Right cardiac atrium (tissue), 5 donors: ENCODE results near the gene SLC22A7. TPM values are rescaled to one million over a fixed set of nuclear protein-coding genes. Genes with fewer than 3 reads are reported as not detected.

Experiments used
- ATAC-seq, 2 donors: fragments of 200-7000 bp; cut with Tn5 transposase; one replicate each; pipeline versions ENCODE4 v1.8.0 to v1.9.1; 2020; ENCODE audit warnings: moderate library complexity in 2 of 2, mild to moderate bottlenecking in 1 of 2
- DNase-seq, 3 donors: peaks; one replicate each; pipeline ENCODE4 v3.0.0-alpha.2; 2020
- H3K27ac ChIP-seq: one replicate; pipeline ENCODE4 v1.5.1; 2013; ENCODE audit warnings: mild to moderate bottlenecking, low read length, control low read depth, moderate library complexity
- H3K27me3 ChIP-seq: one replicate; pipeline ENCODE4 v1.6.1; 2013; ENCODE audit not compliant: control insufficient read depth, insufficient read depth
- H3K4me1 ChIP-seq: one replicate; pipeline ENCODE4 v1.6.1; 2013; ENCODE audit warnings: low read length; ENCODE audit not compliant: control insufficient read depth, insufficient read depth
- H3K4me3 ChIP-seq: one replicate; pipeline ENCODE4 v1.5.1; 2013; ENCODE audit warnings: low read length, control low read depth
- H3K9me3 ChIP-seq: one replicate; pipeline ENCODE4 v1.6.1; 2013; ENCODE audit warnings: low read length; ENCODE audit not compliant: control insufficient read depth
- WGBS: extraction: QIAGEN DNeasy Blood & Tissue Kit; methylation state at CpG from one replicate; pipeline ENCODE4 v1.1.7; 2013; 5-methylcytosine and 5-hydroxymethylcytosine counted together
- intact Hi-C, 4 donors: fragments of 100-400 bp; cut with DNase I; formaldehyde crosslinking; loops; one replicate each; pipeline versions ENCODE4 v1.11.0 to v1.14.0; 2022 to 2023
- polyA plus RNA-seq: library from polyadenylated mRNA; stranded (reverse); fragments of 200-250 nt; gene quantifications from one replicate; pipeline ENCODE4 v1.2.3, GENCODE V29; 2013
- total RNA-seq, 4 donors: library from RNA; stranded (reverse); fragmentation: NEBNext Ultra II Directional; extraction: Animal tissue kit (Norgen Biotek cat#: 25700); gene quantifications; one replicate each; pipeline ENCODE4 v1.2.1, GENCODE V29; 2021
- donor health status: healthy with polysubstance abuse.
- donor health status: DM: no; HTN: yes; CAD: no.
- donor health status: DM: no; HTN: no; CAD: no.
- donor health status: DM: no; HTN: yes; CAD: no; lungs with severe emphysema.
- donor health status: DM: yes; HTN: yes; CAD: no.

SLC22A7 gene
- total and polyA plus RNA-seq, 5 donors: not detected

DNA sequence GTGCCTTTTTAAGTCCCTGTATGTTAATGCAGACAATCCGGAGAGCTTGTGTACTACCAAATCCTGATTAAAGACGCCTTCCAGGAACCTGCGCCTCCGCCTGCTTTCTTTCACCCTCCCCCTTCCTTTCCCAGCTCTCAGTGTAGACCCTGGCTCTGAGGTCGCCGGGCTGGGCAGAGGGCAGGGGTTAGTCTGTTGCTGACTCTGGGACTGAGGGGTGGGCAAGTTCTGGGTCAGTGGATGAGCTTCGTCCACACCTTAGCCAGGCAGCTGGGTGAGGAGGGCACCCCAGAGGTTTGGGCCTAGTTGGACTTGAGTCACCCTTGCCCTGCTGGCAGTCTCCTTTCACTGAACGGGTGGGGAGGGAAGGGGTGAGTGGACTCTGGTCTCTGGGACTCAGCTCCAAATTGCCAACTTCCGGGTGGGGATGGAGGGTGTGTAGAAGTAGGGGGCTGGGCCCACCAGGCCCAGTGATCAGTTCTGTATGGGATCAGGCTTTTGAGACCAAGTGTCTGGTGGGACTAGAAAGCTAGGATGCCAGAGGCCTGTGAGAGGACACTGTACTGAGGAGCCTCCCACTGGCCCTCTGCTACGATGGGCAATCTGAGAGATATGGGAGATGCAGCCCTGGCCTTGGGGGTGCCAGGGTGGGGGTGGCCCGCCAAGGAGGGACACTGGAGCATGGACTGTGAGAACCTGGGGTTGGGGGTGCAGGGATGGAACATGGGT is 21.3 kb upstream of the SLC22A7 start:
- 78% methylated on average over 11 of the region's 11 CpGs for WGBS
- H3K27ac ChIP-seq: no peak overlapping the region
- intact Hi-C loops: no loop called here
- no peaks in the 10 kb centered on the region for H3K27me3 ChIP-seq
- H3K4me3 ChIP-seq: no peak overlapping the region
- no peaks in the 10 kb centered on the region for H3K9me3 ChIP-seq
- no peak for ATAC-seq
- H3K4me1 ChIP-seq: no peaks in the 10 kb centered on the region
- DNase-seq: peak in 1 of 3 donors; percentile 19

DNA sequence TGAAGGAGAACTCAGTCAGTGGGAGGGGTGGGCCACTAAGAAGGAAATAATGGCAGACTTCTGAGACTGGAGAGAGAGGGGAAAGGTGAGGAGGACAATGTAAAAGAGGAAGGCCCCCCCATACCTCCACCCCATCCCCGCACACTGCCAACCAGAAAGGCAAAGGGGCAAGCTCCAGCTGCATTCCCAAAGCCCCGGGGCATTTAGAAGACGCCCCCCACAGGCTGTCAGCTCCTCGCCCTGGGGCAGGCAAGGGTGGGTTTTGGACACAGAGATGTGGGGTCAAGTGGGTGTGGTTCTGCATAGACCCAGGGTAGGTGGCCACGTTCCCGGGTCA is 20.8 kb upstream of the SLC22A7 start:
- H3K27ac ChIP-seq: no peak overlapping the region
- H3K4me3 ChIP-seq: no peak overlapping the region
- no peaks in the 10 kb centered on the region for H3K4me1 ChIP-seq
- intact Hi-C loops: no loop called here
- no peaks in the 10 kb centered on the region for H3K9me3 ChIP-seq
- WGBS: 84% methylated on average over 6 of the region's 6 CpGs
- ATAC-seq (no peak), DNase-seq (no peak)
- H3K27me3 ChIP-seq: no peaks in the 10 kb centered on the region

DNA sequence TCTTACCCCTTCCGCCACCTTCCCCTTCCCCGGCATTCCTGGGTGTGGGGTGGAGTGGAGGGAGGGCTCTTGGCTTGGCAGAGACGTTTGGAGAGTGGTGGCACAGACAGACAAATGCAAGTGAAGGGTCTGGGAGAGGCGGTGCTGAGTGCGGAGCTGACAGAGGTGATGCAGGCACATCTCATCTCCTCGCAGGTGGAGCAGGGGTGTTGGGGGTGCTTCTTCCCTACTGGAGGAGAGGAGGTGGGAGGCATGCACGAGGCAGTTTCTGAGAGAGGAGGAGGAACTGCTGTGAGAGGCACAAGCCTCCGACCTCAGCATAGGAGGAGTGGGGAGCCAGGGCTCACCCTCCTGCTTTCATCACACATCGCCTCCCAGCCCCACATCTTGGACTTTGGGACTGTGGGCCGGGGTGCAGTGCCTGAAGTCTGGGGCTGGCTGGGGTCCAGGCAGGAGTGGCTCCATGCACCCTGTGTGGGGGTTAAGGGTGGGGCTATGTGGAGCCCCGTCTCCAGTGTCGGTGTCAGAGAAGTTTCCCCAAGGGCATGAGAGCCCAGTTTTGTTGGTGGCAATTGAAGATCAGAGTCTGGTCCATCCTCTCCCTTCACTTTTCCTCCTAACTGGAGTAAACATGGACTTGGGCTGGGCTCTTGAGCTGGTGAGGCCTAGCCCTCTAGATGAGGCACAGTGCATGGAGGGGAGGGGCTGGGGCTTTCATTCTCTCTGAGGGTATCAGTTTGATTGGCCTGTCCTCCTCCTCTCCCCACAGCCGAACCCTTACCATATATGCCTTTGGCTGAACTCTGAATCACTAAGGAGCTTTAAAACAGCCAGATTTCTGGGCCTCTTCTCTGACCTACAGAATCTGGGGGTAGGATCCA is 20.2 kb upstream of the SLC22A7 start:
- DNase-seq: peak in 1 of 3 donors; percentile 30
- WGBS: 71% methylated on average over 13 of the region's 13 CpGs
- no peak overlapping the region for H3K27ac ChIP-seq
- no peaks in the 10 kb centered on the region for H3K9me3 ChIP-seq
- no peak overlapping the region for H3K4me3 ChIP-seq
- H3K4me1 ChIP-seq: no peaks in the 10 kb centered on the region
- intact Hi-C loops: no loop called here
- H3K27me3 ChIP-seq: no peaks in the 10 kb centered on the region
- peak in 1 of 2 donors; percentile 10 for ATAC-seq

- Histone ChIP-seq H3K9me3 (no peaks in the 10 kb centered on the region), H3K4me1 (no peaks in the 10 kb centered on the region), H3K27me3 (no peaks in the 10 kb centered on the region), H3K27ac (no peak overlapping the region), H3K4me3 (no peak overlapping the region)
- DNase-seq: peak in 1 of 3 donors; percentile 24
- ATAC-seq: peak in 1 of 2 donors; percentile 17
- intact Hi-C loops: no loop called here
- 52% methylated on average over 4 of the region's 4 CpGs for WGBS
These were observed 19.5 kb upstream of the SLC22A7 start for GRCh38 chr6:43278524-43279078.

DNA sequence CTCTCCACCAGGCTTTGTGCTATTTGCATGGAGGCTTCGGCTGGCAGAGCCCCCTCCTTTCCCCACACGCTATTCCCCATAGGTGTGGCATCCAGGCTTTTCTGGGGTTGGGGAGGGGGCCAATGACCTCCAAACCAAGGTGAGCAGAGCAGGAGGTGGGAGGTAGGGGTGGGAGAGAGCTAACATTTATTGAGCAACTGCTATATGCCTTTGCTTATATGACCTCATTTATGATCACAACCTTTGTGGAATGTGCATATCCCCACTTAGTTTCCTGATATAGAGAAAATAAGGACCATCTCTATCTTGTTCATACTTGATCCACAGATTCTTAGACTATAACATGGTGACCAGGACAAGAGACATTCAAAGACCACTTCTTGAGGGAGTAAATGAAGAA is 17.8 kb upstream of the SLC22A7 start:
- ATAC-seq (no peak), DNase-seq (no peak)
- H3K27ac ChIP-seq: no peak overlapping the region
- H3K9me3 ChIP-seq: no peaks in the 10 kb centered on the region
- no peaks in the 10 kb centered on the region for H3K27me3 ChIP-seq
- no peaks in the 10 kb centered on the region for H3K4me1 ChIP-seq
- H3K4me3 ChIP-seq: no peak overlapping the region
- WGBS: 82% methylated on average over 2 of the region's 2 CpGs
- intact Hi-C loops: no loop called here

GRCh38 chr6:43282060-43282459 is 16.0 kb upstream of the SLC22A7 start:
- Histone ChIP-seq H3K27me3 (no peaks in the 10 kb centered on the region), H3K4me1 (no peaks in the 10 kb centered on the region), H3K9me3 (no peaks in the 10 kb centered on the region), H3K27ac (no peak overlapping the region), H3K4me3 (no peak overlapping the region)
- WGBS: 70% methylated on average over 9 of the region's 9 CpGs
- ATAC-seq (no peak), DNase-seq (peak in 2 of 3 donors; percentile 1 to 16)
- intact Hi-C loops: no loop called here

DNA sequence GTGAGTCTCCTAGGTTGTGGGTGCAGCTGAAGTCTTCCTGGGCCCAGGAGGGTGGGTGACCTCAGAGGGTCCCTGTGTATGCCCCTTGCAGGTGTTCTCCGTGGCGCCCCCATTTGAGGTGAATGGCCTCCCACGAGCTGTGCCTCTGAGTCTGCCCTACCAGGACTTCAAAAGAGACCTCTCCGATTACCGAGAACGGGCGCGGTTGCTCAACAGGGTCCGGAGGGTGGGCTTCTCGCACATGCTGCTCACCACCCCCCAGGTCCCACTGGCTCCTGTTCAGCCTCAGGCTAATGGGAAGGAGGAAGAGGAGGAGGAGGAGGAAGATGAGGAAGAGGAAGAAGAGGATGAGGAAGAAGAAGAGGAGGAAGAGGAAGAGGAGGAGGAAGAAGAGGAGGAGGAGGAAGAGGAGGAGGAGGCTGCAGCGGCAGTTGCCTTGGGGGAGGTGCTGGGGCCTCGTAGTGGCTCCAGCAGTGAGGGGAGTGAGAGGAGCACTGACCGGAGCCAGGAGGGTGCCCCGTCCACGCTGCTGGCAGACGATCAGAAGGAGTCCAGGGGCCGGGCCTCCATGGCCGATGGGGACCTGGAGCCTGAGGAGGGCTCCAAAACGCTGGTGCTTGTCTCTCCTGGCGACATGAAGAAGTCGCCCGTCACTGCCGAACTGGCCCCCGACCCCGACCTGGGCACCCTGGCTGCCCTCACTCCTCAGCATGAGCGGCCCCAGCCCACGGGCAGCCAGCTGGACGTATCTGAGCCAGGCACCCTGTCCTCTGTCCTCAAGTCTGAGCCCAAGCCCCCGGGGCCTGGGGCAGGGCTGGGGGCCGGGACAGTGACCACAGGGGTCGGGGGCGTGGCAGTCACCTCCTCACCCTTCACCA is 15.2 kb upstream of the SLC22A7 start:
- no peaks in the 10 kb centered on the region for H3K9me3 ChIP-seq
- intact Hi-C loops: no loop called here
- DNase-seq (peak in 2 of 3 donors; percentile 2 to 38), ATAC-seq (no peak)
- 81% methylated on average over 32 of the region's 32 CpGs for WGBS
- H3K4me1 ChIP-seq: no peaks in the 10 kb centered on the region
- no peaks in the 10 kb centered on the region for H3K27me3 ChIP-seq
- no peak overlapping the region for H3K4me3 ChIP-seq
- no peak overlapping the region for H3K27ac ChIP-seq

GRCh38 chr6:43283514-43283901 is 14.6 kb upstream of the SLC22A7 start:
- Histone ChIP-seq H3K4me3 (no peak overlapping the region), H3K27me3 (no peaks in the 10 kb centered on the region), H3K27ac (no peak overlapping the region), H3K9me3 (no peaks in the 10 kb centered on the region), H3K4me1 (no peaks in the 10 kb centered on the region)
- ATAC-seq (no peak), DNase-seq (peak in 2 of 3 donors; percentile 5 to 12)
- intact Hi-C loops: no loop called here
- WGBS: 92% methylated on average over 18 of the region's 18 CpGs

DNA sequence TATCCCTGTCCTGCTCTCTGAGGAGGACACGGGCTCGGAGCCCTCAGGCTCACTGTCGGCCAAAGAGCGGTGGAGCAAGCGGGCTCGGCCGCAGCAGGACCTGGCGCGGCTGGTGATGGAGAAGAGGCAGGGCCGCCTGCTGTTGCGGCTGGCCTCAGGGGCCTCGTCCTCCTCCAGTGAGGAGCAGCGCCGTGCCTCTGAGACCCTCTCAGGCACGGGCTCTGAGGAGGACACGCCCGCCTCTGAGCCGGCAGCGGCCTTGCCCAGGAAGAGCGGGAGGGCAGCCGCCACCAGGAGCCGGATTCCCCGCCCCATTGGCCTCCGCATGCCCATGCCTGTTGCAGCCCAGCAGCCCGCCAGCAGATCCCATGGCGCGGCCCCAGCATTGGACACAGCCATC is 14.2 kb upstream of the SLC22A7 start:
- ATAC-seq (no peak), DNase-seq (peak in 2 of 3 donors; percentile 9 to 43)
- H3K9me3 ChIP-seq: no peaks in the 10 kb centered on the region
- 93% methylated on average over 27 of the region's 27 CpGs for WGBS
- no peaks in the 10 kb centered on the region for H3K4me1 ChIP-seq
- H3K27ac ChIP-seq: no peak overlapping the region
- H3K4me3 ChIP-seq: no peak overlapping the region
- intact Hi-C loops: no loop called here
- no peaks in the 10 kb centered on the region for H3K27me3 ChIP-seq

- intact Hi-C loops: no loop called here
- no peaks in the 10 kb centered on the region for H3K9me3 ChIP-seq
- no peaks in the 10 kb centered on the region for H3K4me1 ChIP-seq
- 4% methylated on average over 83 of the region's 83 CpGs for WGBS
- peak overlapping the region; percentile 23 for H3K4me3 ChIP-seq
- no peak overlapping the region for H3K27ac ChIP-seq
- DNase-seq (peak in 2 of 3 donors; percentile 10 to 37), ATAC-seq (no peak)
- no peaks in the 10 kb centered on the region for H3K27me3 ChIP-seq
These were observed 12.9 kb upstream of the SLC22A7 start for GRCh38 chr6:43284991-43285781.
